Loucy (cell line): ENCODE data around the gene DVL2.

Experiments used
- H2AFZ ChIP-seq: fragments of 200-600 bp; sonication (generic); 2 replicates; pipeline ENCODE4 v1.6.0; 2016; ENCODE audit warnings: antibody characterized with exemption, mild to moderate bottlenecking, low read length, moderate library complexity
- H3F3A ChIP-seq: fragments of 200-600 bp; 2 replicates; pipeline ENCODE4 v1.6.0; 2016; ENCODE audit warnings: antibody characterized with exemption, low read depth, mild to moderate bottlenecking
- H3K27me3 ChIP-seq: fragments of 200-600 bp; sonication (generic); 2 replicates; pipeline ENCODE4 v1.6.1; 2014; ENCODE audit warnings: low read length, mild to moderate bottlenecking; ENCODE audit not compliant: insufficient read depth, poor library complexity, severe bottlenecking
- H3K36me3 ChIP-seq: fragments of 200-600 bp; sonication (generic); 2 replicates; pipeline ENCODE4 v1.6.1; 2016; ENCODE audit warnings: low read length; ENCODE audit not compliant: insufficient read depth
- H3K4me1 ChIP-seq: fragments of 200-600 bp; sonication (generic); 2 replicates; pipeline ENCODE4 v1.5.1; 2014; ENCODE audit warnings: low read length, mild to moderate bottlenecking; ENCODE audit not compliant: insufficient read depth, poor library complexity, severe bottlenecking
- H3K4me2 ChIP-seq: fragments of 200-600 bp; sonication (generic); 2 replicates; pipeline ENCODE4 v1.6.0; 2014; ENCODE audit warnings: antibody characterized with exemption, low read length, low read depth, mild to moderate bottlenecking; ENCODE audit not compliant: poor library complexity, severe bottlenecking
- H3K4me3 ChIP-seq: fragments of 200-600 bp; sonication (generic); 2 replicates; pipeline ENCODE4 v1.5.1; 2014; ENCODE audit warnings: low read length, mild to moderate bottlenecking, mixed read lengths; ENCODE audit not compliant: poor library complexity, severe bottlenecking
- H3K79me2 ChIP-seq: fragments of 200-600 bp; sonication (generic); 2 replicates; pipeline ENCODE4 v1.6.1; 2014; ENCODE audit warnings: low read length; ENCODE audit not compliant: insufficient read depth
- H3K9ac ChIP-seq: fragments of 200-600 bp; sonication (generic); 2 replicates; pipeline ENCODE4 v1.6.0; 2014; ENCODE audit warnings: mild to moderate bottlenecking, low read depth, low read length, moderate library complexity; ENCODE audit not compliant: poor library complexity, severe bottlenecking
- H3K9me2 ChIP-seq: fragments of 200-600 bp; sonication (generic); replicated peaks from 2 replicates; pipeline ENCODE4 v1.6.1; 2016; ENCODE audit warnings: low read depth, low read length, mixed read lengths
- H3K9me3 ChIP-seq: fragments of 200-600 bp; sonication (generic); 2 replicates; pipeline ENCODE4 v1.6.1; 2014; ENCODE audit warnings: mild to moderate bottlenecking, antibody characterized with exemption, low read length, low read depth; ENCODE audit not compliant: insufficient read depth
- H4K20me1 ChIP-seq: fragments of 200-600 bp; sonication (generic); 2 replicates; pipeline ENCODE4 v1.6.0; 2014; ENCODE audit warnings: antibody characterized with exemption, low read length, mild to moderate bottlenecking; ENCODE audit not compliant: insufficient read depth, poor library complexity, severe bottlenecking
- EZH2phosphoT487 ChIP-seq: fragments of 200-600 bp; IDR thresholded peaks from 2 replicates; pipeline ENCODE4 v1.6.1; 2018; ENCODE audit warnings: antibody characterized with exemption, mild to moderate bottlenecking, moderate library complexity, borderline replicate concordance
- TF ChIP-seq, protein P1 (sequence below): fragments of 200-600 bp; sonication (generic); conservative IDR thresholded peaks from 2 replicates; pipeline ENCODE4 v1.5.1; 2014; ENCODE audit warnings: mild to moderate bottlenecking, antibody characterized with exemption, low read length

DVL2 gene

DNA sequence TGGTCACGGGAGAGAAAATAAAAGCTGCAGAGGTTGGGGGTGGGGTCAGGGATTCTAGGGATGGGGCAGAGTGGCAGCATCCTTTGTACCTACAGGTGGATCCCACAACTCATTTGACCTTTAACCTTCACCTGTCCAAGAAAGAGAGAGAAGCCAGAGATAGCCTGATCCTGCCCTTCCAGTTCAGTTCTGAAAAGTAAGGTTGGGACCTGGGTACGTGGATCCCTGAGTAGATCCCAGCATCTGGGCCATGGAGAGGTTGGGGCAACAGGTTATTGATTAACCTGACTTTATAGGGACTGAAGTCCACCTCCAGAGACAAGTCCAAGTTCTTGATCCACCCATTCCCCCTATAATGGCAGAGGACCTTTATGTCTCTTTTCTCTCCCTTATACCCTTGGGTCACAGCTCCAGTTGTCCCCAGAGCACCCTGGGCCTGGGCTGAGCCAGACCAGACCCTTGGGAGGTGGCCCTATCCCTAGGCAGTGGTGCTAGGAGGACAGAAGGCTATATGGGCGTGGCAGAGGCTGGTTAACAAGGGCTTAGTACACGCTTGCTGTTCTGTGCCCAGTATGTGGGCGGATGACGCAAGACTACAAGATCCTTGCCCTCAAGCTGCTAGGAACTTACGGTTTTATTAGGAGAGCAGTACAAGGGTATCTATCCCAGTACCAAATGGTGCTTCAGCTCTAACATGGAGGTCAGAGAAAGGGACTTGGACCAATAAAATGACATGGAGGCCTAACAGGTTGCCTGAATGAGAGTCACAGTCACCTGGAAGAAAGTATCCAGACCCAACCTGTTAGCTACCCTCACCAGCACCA lies 24.6 kb upstream of the DVL2 start:
- H3K9ac ChIP-seq, result no peak overlapping the region
- no peak overlapping the region for H3K4me2 ChIP-seq
- no peaks in the 10 kb centered on the region for H4K20me1 ChIP-seq
- H3K4me1 ChIP-seq, result peaks cover 4% of the 10 kb centered on the region
- peaks cover 11% of the 10 kb centered on the region for H3K79me2 ChIP-seq
- no peaks in the 10 kb centered on the region for H3K27me3 ChIP-seq
- H3F3A ChIP-seq, result no peaks in the 10 kb centered on the region
- H3K4me3 ChIP-seq, result no peak overlapping the region
- peaks cover 29% of the 10 kb centered on the region; the same call in 1 of the 2 replicates for H3K36me3 ChIP-seq
- no peaks in the 10 kb centered on the region for H3K9me3 ChIP-seq
- TF ChIP-seq EZH2phosphoT487, result no peak
- TF ChIP-seq, protein P1, sequence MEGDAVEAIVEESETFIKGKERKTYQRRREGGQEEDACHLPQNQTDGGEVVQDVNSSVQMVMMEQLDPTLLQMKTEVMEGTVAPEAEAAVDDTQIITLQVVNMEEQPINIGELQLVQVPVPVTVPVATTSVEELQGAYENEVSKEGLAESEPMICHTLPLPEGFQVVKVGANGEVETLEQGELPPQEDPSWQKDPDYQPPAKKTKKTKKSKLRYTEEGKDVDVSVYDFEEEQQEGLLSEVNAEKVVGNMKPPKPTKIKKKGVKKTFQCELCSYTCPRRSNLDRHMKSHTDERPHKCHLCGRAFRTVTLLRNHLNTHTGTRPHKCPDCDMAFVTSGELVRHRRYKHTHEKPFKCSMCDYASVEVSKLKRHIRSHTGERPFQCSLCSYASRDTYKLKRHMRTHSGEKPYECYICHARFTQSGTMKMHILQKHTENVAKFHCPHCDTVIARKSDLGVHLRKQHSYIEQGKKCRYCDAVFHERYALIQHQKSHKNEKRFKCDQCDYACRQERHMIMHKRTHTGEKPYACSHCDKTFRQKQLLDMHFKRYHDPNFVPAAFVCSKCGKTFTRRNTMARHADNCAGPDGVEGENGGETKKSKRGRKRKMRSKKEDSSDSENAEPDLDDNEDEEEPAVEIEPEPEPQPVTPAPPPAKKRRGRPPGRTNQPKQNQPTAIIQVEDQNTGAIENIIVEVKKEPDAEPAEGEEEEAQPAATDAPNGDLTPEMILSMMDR, result no peak
- no peak overlapping the region for H2AFZ ChIP-seq
- H3K9me2 ChIP-seq, result no peaks in the 10 kb centered on the region

DNA sequence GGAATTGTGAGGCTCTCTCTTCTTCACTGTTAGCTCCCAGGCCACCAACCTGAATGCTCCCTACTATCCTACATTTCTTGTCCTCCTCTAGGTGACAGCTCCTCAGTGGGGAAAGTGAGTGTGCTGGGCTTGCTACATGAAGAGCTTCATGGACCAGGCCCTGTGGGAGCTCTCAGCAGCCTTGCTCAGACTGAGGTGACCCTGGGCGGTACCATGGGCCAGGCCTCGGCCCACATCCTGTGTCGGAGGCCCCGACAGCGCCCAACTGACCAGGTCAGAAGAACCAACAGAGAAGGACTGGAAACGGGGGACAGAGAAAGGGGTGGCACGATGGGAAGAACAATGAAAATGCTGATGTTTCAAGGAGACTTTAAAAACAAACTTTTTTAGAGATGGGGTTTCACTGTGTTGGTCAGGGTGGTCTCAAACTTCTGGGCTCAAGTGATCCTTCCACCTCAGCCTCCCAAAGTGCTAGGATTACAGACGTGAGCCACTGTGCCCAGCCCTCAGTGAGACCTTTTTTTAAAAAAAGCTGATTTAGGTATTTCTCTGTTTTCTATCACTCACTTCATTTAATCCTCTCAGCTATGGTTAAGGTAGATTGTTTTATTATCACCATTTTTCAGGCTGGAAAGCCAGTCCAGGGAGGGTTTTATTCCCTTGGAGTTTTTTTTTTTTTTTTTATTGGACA lies 22.6 kb upstream of the DVL2 start:
- Histone ChIP-seq H3K79me2 (peaks cover 25% of the 10 kb centered on the region), H3K9me3 (no peaks in the 10 kb centered on the region), H3F3A (no peaks in the 10 kb centered on the region), H3K4me2 (no peak overlapping the region), H3K36me3 (peaks cover 29% of the 10 kb centered on the region; the same call in 1 of the 2 replicates), H3K27me3 (no peaks in the 10 kb centered on the region), H4K20me1 (peaks cover 9% of the 10 kb centered on the region), H3K9ac (no peak overlapping the region), H3K4me1 (peaks cover 13% of the 10 kb centered on the region), H3K4me3 (no peak overlapping the region), H3K9me2 (no peaks in the 10 kb centered on the region), H2AFZ (no peak overlapping the region)
- no peak for TF ChIP-seq EZH2phosphoT487
- TF ChIP-seq, protein P1, result no peak

DNA sequence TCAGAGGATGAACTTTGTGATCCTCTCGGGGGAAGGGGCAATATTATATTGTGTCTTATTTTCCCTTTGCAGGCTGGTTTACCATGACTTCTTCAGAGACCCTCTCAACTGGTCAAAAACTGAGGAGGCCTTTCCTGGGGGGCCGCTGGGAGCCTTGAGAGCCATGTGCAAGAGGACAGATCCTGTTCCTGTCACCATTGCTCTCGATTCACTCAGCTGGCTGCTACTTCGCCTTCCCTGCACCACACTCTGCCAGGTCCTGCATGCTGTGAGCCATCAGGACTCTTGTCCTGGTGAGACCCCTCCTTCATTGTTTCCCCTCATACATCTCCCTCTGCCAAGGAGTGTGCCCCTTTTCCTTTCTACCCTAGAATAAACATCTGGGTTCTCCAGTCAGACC lies 20.2 kb upstream of the DVL2 start:
- Histone ChIP-seq H3F3A (no peaks in the 10 kb centered on the region), H3K4me2 (no peak overlapping the region), H3K9me2 (no peaks in the 10 kb centered on the region), H3K4me3 (no peak overlapping the region), H4K20me1 (peaks cover 24% of the 10 kb centered on the region), H3K79me2 (peaks cover 44% of the 10 kb centered on the region), H3K4me1 (peaks cover 26% of the 10 kb centered on the region), H3K9ac (no peak overlapping the region), H3K36me3 (peaks cover 29% of the 10 kb centered on the region; the same call in 1 of the 2 replicates), H2AFZ (no peak overlapping the region), H3K27me3 (no peaks in the 10 kb centered on the region), H3K9me3 (no peaks in the 10 kb centered on the region)
- TF ChIP-seq, protein P1, result no peak
- TF ChIP-seq EZH2phosphoT487, result no peak
